MCF 10A (cell line): ENCODE measurements around the gene PTGR2. TPM values are rescaled to one million over a fixed set of nuclear protein-coding genes. Genes with fewer than 3 reads are reported as not detected.

Source experiments
- BruUV-seq: library from RNA; stranded (reverse); fragments of 400-500 nt; replicated peaks from 2 replicates; lab custom pipeline; 2021; lab: Mats Ljungman, UMichigan
- CTCF ChIA-PET: fragments of 300-600 bp; sonication (Branson Sonifier 250); formaldehyde crosslinking; extraction: SDS; loops from one replicate; lab custom pipeline; 2021; ENCODE audit warnings: antibody characterized with exemption, inconsistent platforms; lab: Yijun Ruan, JAX
- POLR2A ChIA-PET: fragments of 300-600, 350-650 bp; sonication (Branson Sonifier 250); formaldehyde crosslinking; extraction: SDS; loops from one replicate; lab custom pipeline; 2020; ENCODE audit warnings: antibody characterized with exemption, inconsistent platforms; lab: Yijun Ruan, JAX
- DNase-seq: peaks from one replicate; pipeline ENCODE4 v3.0.0-alpha.2; 2018; ENCODE audit not compliant: unreplicated experiment
- H3K27ac Mint-ChIP-seq: one replicate; pipeline ENCODE4 v1.8.0; 2022; ENCODE audit warnings: mild to moderate bottlenecking, low read depth, mixed read lengths; ENCODE audit not compliant: unreplicated experiment
- H3K27me3 Mint-ChIP-seq: one replicate; pipeline ENCODE4 v1.8.0; 2022; ENCODE audit warnings: mixed read lengths; ENCODE audit not compliant: insufficient read depth, unreplicated experiment
- H3K36me3 Mint-ChIP-seq: one replicate; pipeline ENCODE4 v1.8.0; 2022; ENCODE audit warnings: mild to moderate bottlenecking, moderate library complexity, mixed read lengths; ENCODE audit not compliant: insufficient read depth, unreplicated experiment
- H3K4me1 Mint-ChIP-seq: one replicate; pipeline ENCODE4 v1.8.0; 2022; ENCODE audit warnings: mixed read lengths; ENCODE audit not compliant: insufficient read depth, unreplicated experiment
- H3K4me3 Mint-ChIP-seq: one replicate; pipeline ENCODE4 v1.8.0; 2022; ENCODE audit warnings: mild to moderate bottlenecking, moderate library complexity, mixed read lengths; ENCODE audit not compliant: unreplicated experiment
- H3K9me3 Mint-ChIP-seq: one replicate; pipeline ENCODE4 v1.8.0; 2022; ENCODE audit warnings: mixed read lengths; ENCODE audit not compliant: unreplicated experiment
- CTCF ChIP-seq: fragments of 200-600 bp; IDR thresholded peaks from one replicate; pipeline ENCODE4 v1.8.0; 2022; ENCODE audit warnings: antibody characterized with exemption, mild to moderate bottlenecking; ENCODE audit not compliant: unreplicated experiment
- intact Hi-C: fragments of 100-400 bp; cut with micrococcal nuclease; formaldehyde crosslinking; loops from 2 replicates; pipeline ENCODE4 v1.14.1; 2022
- total RNA-seq: library from RNA; stranded (reverse); gene quantifications from 2 replicates; pipeline ENCODE4 v1.2.3, GENCODE V29; 2022

The PTGR2 gene
- total RNA-seq, 1 experiment from 2014 or later = 9.2 TPM

- H3K27ac Mint-ChIP-seq = no peak overlapping the region
- H3K4me1 Mint-ChIP-seq = no peaks in the 10 kb centered on the region
- intact Hi-C loops = no loop called here
- ChIA-PET POLR2A (interaction anchor here (0.6 to 10.1 kb wide), 2 partner anchors 14 to 28 kb away, joined by 3 to 82 read pairs; no protein-coding TSS in a partner anchor), CTCF (interaction anchor here (0.8 kb wide), 1 partner anchor 254 kb away, joined by 4 read pairs; no protein-coding TSS in a partner anchor)
- DNase-seq = no peak
- no peak for TF ChIP-seq CTCF
- H3K27me3 Mint-ChIP-seq = no peaks in the 10 kb centered on the region
- no peak overlapping the region for H3K4me3 Mint-ChIP-seq
- H3K36me3 Mint-ChIP-seq = no peaks in the 10 kb centered on the region
- no peaks in the 10 kb centered on the region for H3K9me3 Mint-ChIP-seq
- no TSS peak for BruUV-seq
Observed at GRCh38 chr14:73818821-73819220, 32.8 kb upstream of the PTGR2 start.

GRCh38 chr14:73820631-73821030 lies 31.0 kb upstream of the PTGR2 start:
- no peaks in the 10 kb centered on the region for H3K36me3 Mint-ChIP-seq
- no peak for TF ChIP-seq CTCF
- no peaks in the 10 kb centered on the region for H3K27me3 Mint-ChIP-seq
- H3K4me1 Mint-ChIP-seq = peaks cover 9% of the 10 kb centered on the region
- POLR2A ChIA-PET = interaction anchor here (0.5 to 10.1 kb wide), 6 partner anchors 16 to 1194 kb away, joined by 3 to 82 read pairs (median 4); no protein-coding TSS in a partner anchor
- DNase-seq = no peak
- no peaks in the 10 kb centered on the region for H3K9me3 Mint-ChIP-seq
- CTCF ChIA-PET = interaction anchor here (0.6 to 1.3 kb wide), 6 partner anchors 9 to 133 kb away, joined by 3 to 4 read pairs (median 3); no protein-coding TSS in a partner anchor
- BruUV-seq = no TSS peak
- no peak overlapping the region for H3K27ac Mint-ChIP-seq
- H3K4me3 Mint-ChIP-seq = no peak overlapping the region
- intact Hi-C loops = no loop called here

- TF ChIP-seq CTCF = no peak
- CTCF ChIA-PET = interaction anchor here (0.7 to 8.1 kb wide), 3 partner anchors 11 to 95 kb away, joined by 3 to 68 read pairs (median 20); no protein-coding TSS in a partner anchor
Observed at GRCh38 chr14:73823339-73823885, 28.2 kb upstream of the PTGR2 start.

GRCh38 chr14:73824127-73824526 lies 27.5 kb upstream of the PTGR2 start:
- no peaks in the 10 kb centered on the region for H3K36me3 Mint-ChIP-seq
- H3K4me1 Mint-ChIP-seq = peaks cover 12% of the 10 kb centered on the region
- no peaks in the 10 kb centered on the region for H3K9me3 Mint-ChIP-seq
- no peak for TF ChIP-seq CTCF
- CTCF ChIA-PET = interaction anchor here (0.6 to 8.1 kb wide), 9 partner anchors 12 to 96 kb away, joined by 3 to 68 read pairs (median 5); no protein-coding TSS in a partner anchor
- no peak overlapping the region for H3K27ac Mint-ChIP-seq
- DNase-seq = no peak
- BruUV-seq = no TSS peak
- intact Hi-C loops = no loop called here
- H3K4me3 Mint-ChIP-seq = no peak overlapping the region
- H3K27me3 Mint-ChIP-seq = no peaks in the 10 kb centered on the region
- POLR2A ChIA-PET = interaction anchor here (1.2 to 10.1 kb wide), 10 partner anchors 11 to 333 kb away, joined by 3 to 122 read pairs (median 14); partner anchors contain the start of genes PTGR2 and RIOX1

More at GRCh38 chr14:73823339-73823885, 28.2 kb upstream of the PTGR2 start:
- BruUV-seq = no TSS peak
- Mint-ChIP-seq H3K36me3 (no peaks in the 10 kb centered on the region), H3K4me3 (no peak overlapping the region), H3K27ac (no peak overlapping the region), H3K4me1 (peaks cover 12% of the 10 kb centered on the region), H3K9me3 (no peaks in the 10 kb centered on the region), H3K27me3 (no peaks in the 10 kb centered on the region)
- POLR2A ChIA-PET = interaction anchor here (1.0 to 10.1 kb wide), 10 partner anchors 10 to 332 kb away, joined by 3 to 122 read pairs (median 5); partner anchors contain the start of genes PTGR2 and RIOX1
- intact Hi-C loops = no loop called here
- no peak for DNase-seq
